Measurements from ENCODE around the gene MAST4.

MAST4 gene

GRCh38 chr5:67092535-67092934 is 496.3 kb downstream of the MAST4 start:
- no peak overlapping the region for H3K4me3 ChIP-seq (ENCODE audit: low read depth, low read length)
- TF ChIP-seq CTCF (IDR thresholded peaks at IDR 0.05; ENCODE audit: insufficient read depth, low read depth, low read length, missing control alignments): no peak
- DNase-seq (ENCODE audit: low read depth): no peak

GRCh38 chr5:67093279-67093678 is 497.1 kb downstream of the MAST4 start:
- no peak overlapping the region for H3K4me3 ChIP-seq (ENCODE audit: low read depth, low read length)
- no peak for TF ChIP-seq CTCF (IDR thresholded peaks at IDR 0.05; ENCODE audit: insufficient read depth, low read depth, low read length, missing control alignments)
- no peak for DNase-seq (ENCODE audit: low read depth)

- no peak overlapping the region for H3K4me3 ChIP-seq (ENCODE audit: low read depth, low read length)
- DNase-seq (ENCODE audit: low read depth): no peak
- no peak for TF ChIP-seq CTCF (IDR thresholded peaks at IDR 0.05; ENCODE audit: insufficient read depth, low read depth, low read length, missing control alignments)
Observed at GRCh38 chr5:67094476-67095300, 498.5 kb downstream of the MAST4 start.

GRCh38 chr5:67095346-67096171 is 499.4 kb downstream of the MAST4 start:
- DNase-seq (ENCODE audit: low read depth): no peak
- no peak for TF ChIP-seq CTCF (IDR thresholded peaks at IDR 0.05; ENCODE audit: insufficient read depth, low read depth, low read length, missing control alignments)
- H3K4me3 ChIP-seq (ENCODE audit: low read depth, low read length): no peak overlapping the region

GRCh38 chr5:67098656-67099055 is 502.5 kb downstream of the MAST4 start:
- no peak for DNase-seq (ENCODE audit: low read depth)
- no peak overlapping the region for H3K4me3 ChIP-seq (ENCODE audit: low read depth, low read length)
- no peak for TF ChIP-seq CTCF (IDR thresholded peaks at IDR 0.05; ENCODE audit: insufficient read depth, low read depth, low read length, missing control alignments)

- no peak for DNase-seq (ENCODE audit: low read depth)
- TF ChIP-seq CTCF (IDR thresholded peaks at IDR 0.05; ENCODE audit: insufficient read depth, low read depth, low read length, missing control alignments): no peak
- H3K4me3 ChIP-seq (ENCODE audit: low read depth, low read length): no peak overlapping the region
Observed at GRCh38 chr5:67100301-67100700, 504.1 kb downstream of the MAST4 start.

Measured in GM12865 (cell line).